HepG2 (cell line): ENCODE measurements around the gene MYL12B. TPM values are rescaled to one million over a fixed set of nuclear protein-coding genes. Genes with fewer than 3 reads are reported as not detected.

ENCODE experiments used
- BORCS8-MEF2B ChIP-seq: sonication (generic); formaldehyde crosslinking; IDR thresholded peaks from 2 replicates; pipeline ENCODE4 v1.8.0; 2022; ENCODE audit warnings: mild to moderate bottlenecking, missing genetic modification reagents
- FOXJ3 ChIP-seq: sonication (generic); formaldehyde crosslinking; IDR thresholded peaks from 2 replicates; pipeline ENCODE4 v1.4.0; 2020; ENCODE audit warnings: missing genetic modification reagents, mild to moderate bottlenecking, borderline replicate concordance
- HDAC2 ChIP-seq: sonication (generic); formaldehyde crosslinking; IDR thresholded peaks from 2 replicates; pipeline ENCODE4 v1.4.0; 2020; ENCODE audit warnings: missing genetic modification reagents
- KAT8 ChIP-seq: IDR thresholded peaks from 2 replicates; pipeline ENCODE4 v1.6.1; 2016; ENCODE audit warnings: missing genetic modification reagents, missing compliant biosample characterization
- MED1 ChIP-seq: sonication (generic); formaldehyde crosslinking; IDR thresholded peaks from 2 replicates; pipeline ENCODE4 v1.4.0; 2020; ENCODE audit warnings: missing genetic modification reagents
- MIER3 ChIP-seq: IDR thresholded peaks from 2 replicates; pipeline ENCODE4 v1.6.1; 2016; ENCODE audit warnings: missing compliant biosample characterization, borderline replicate concordance
- NCOA1 ChIP-seq: sonication (generic); formaldehyde crosslinking; IDR thresholded peaks from 2 replicates; pipeline ENCODE4 v1.9.0; 2021; ENCODE audit warnings: missing genetic modification reagents
- NCOA2 ChIP-seq: sonication (generic); formaldehyde crosslinking; IDR thresholded peaks from 2 replicates; pipeline ENCODE4 v1.8.0; 2022; ENCODE audit warnings: inconsistent platforms
- PCBP1 ChIP-seq: fragments of 200-400 bp; formaldehyde crosslinking; IDR thresholded peaks from 2 replicates; pipeline ENCODE4 v1.6.1; 2017; ENCODE audit warnings: mild to moderate bottlenecking, low read depth, low read length, borderline replicate concordance
- POGZ ChIP-seq: sonication (generic); formaldehyde crosslinking; IDR thresholded peaks from 2 replicates; pipeline ENCODE4 v1.4.0; 2020; ENCODE audit warnings: mild to moderate bottlenecking, missing genetic modification reagents
- SMARCE1 ChIP-seq: fragments of 450-650 bp; IDR thresholded peaks from 2 replicates; pipeline ENCODE4 v1.6.1; 2017; ENCODE audit warnings: borderline replicate concordance
- TFDP1 ChIP-seq: IDR thresholded peaks from 2 replicates; pipeline ENCODE4 v1.6.1; 2016; ENCODE audit warnings: missing compliant biosample characterization, missing genetic modification reagents, borderline replicate concordance
- TGIF2 ChIP-seq: IDR thresholded peaks from 2 replicates; pipeline ENCODE4 v1.6.1; 2016; ENCODE audit warnings: control low read depth, missing compliant biosample characterization
- ZGPAT ChIP-seq: IDR thresholded peaks from 2 replicates; pipeline ENCODE4 v1.6.1; 2016; ENCODE audit warnings: mild to moderate bottlenecking
- ZNF331 ChIP-seq: sonication (generic); formaldehyde crosslinking; IDR thresholded peaks from 2 replicates; pipeline ENCODE4 v1.4.0; 2020; ENCODE audit warnings: missing genetic modification reagents
- ZNF598 ChIP-seq: sonication (generic); formaldehyde crosslinking; IDR thresholded peaks from 2 replicates; pipeline ENCODE4 v1.5.1; 2020; ENCODE audit warnings: mild to moderate bottlenecking, missing genetic modification reagents, borderline replicate concordance
- ZNF788 ChIP-seq: sonication (generic); formaldehyde crosslinking; IDR thresholded peaks from 2 replicates; pipeline ENCODE4 v1.5.0; 2020; ENCODE audit warnings: mild to moderate bottlenecking, missing genetic modification reagents, borderline replicate concordance
- polyA plus RNA-seq, 8 experiments: library from polyadenylated mRNA; depleted of rRNA in 3 of 8; stranded (reverse) in 7 of 8; unstranded in 1 of 8; fragments of >200 nt; fragmentation: Illumina TruSeq in 4 of 8; extraction: Trizol in 4 of 8; gene quantifications; 2 replicates each; pipeline versions ENCODE4 v1.2.1 to v1.2.3, GENCODE V29; 2011 to 2016; ENCODE audit warnings: low read depth in 4 of 8, missing spikeins in 1 of 8, mixed read lengths in 1 of 8; ENCODE audit not compliant: insufficient read depth in 1 of 8
- total RNA-seq, 5 experiments: library from RNA; depleted of rRNA; stranded (reverse); fragments of >200 nt; fragmentation: Illumina TruSeq; extraction: Trizol; gene quantifications; 2 replicates each; pipeline ENCODE4 v1.2.3, GENCODE V29; 2016; ENCODE audit warnings: low read depth in 1 of 5
- TF ChIP-seq, protein P1 (sequence below): sonication (generic); formaldehyde crosslinking; IDR thresholded peaks from 2 replicates; pipeline ENCODE4 v1.4.0; 2020; ENCODE audit warnings: missing genetic modification reagents
- TF ChIP-seq, protein P2 (sequence below): sonication (generic); formaldehyde crosslinking; IDR thresholded peaks from 2 replicates; pipeline ENCODE4 v1.4.0; 2020; ENCODE audit warnings: missing genetic modification reagents

Gene MYL12B
- total and polyA plus RNA-seq, 2 of the 13 experiments (the other 11 are each of a cell fraction or from before 2014, with no cell fraction given), result 265 to 340 TPM

- peak; percentile 82; the same call in 1 of the 2 replicates for TF ChIP-seq ZNF598 (CRISPR knock-in tag)
- 0 out of 2 replicates have a peak, but pooled peaks have one; percentile 63 for TF ChIP-seq FOXJ3
- TF ChIP-seq TGIF2 (CRISPR knock-in tag), result peak; percentile 64; the same call in 1 of the 2 replicates
- peak; percentile 64; the same call in 1 of the 2 replicates for TF ChIP-seq NCOA1 (CRISPR knock-in tag)
- TF ChIP-seq, protein P1, sequence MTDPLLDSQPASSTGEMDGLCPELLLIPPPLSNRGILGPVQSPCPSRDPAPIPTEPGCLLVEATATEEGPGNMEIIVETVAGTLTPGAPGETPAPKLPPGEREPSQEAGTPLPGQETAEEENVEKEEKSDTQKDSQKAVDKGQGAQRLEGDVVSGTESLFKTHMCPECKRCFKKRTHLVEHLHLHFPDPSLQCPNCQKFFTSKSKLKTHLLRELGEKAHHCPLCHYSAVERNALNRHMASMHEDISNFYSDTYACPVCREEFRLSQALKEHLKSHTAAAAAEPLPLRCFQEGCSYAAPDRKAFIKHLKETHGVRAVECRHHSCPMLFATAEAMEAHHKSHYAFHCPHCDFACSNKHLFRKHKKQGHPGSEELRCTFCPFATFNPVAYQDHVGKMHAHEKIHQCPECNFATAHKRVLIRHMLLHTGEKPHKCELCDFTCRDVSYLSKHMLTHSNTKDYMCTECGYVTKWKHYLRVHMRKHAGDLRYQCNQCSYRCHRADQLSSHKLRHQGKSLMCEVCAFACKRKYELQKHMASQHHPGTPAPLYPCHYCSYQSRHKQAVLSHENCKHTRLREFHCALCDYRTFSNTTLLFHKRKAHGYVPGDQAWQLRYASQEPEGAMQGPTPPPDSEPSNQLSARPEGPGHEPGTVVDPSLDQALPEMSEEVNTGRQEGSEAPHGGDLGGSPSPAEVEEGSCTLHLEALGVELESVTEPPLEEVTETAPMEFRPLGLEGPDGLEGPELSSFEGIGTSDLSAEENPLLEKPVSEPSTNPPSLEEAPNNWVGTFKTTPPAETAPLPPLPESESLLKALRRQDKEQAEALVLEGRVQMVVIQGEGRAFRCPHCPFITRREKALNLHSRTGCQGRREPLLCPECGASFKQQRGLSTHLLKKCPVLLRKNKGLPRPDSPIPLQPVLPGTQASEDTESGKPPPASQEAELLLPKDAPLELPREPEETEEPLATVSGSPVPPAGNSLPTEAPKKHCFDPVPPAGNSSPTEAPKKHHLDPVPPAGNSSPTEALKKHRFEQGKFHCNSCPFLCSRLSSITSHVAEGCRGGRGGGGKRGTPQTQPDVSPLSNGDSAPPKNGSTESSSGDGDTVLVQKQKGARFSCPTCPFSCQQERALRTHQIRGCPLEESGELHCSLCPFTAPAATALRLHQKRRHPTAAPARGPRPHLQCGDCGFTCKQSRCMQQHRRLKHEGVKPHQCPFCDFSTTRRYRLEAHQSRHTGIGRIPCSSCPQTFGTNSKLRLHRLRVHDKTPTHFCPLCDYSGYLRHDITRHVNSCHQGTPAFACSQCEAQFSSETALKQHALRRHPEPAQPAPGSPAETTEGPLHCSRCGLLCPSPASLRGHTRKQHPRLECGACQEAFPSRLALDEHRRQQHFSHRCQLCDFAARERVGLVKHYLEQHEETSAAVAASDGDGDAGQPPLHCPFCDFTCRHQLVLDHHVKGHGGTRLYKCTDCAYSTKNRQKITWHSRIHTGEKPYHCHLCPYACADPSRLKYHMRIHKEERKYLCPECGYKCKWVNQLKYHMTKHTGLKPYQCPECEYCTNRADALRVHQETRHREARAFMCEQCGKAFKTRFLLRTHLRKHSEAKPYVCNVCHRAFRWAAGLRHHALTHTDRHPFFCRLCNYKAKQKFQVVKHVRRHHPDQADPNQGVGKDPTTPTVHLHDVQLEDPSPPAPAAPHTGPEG (CRISPR knock-in tag), result 0 out of 2 replicates have a peak, but pooled peaks have one; percentile 16
- peak; percentile 81 for TF ChIP-seq MED1 (CRISPR knock-in tag)
- 0 out of 2 replicates have a peak, but pooled peaks have one; percentile 21 for TF ChIP-seq NCOA2 (CRISPR knock-in tag)
- TF ChIP-seq ZNF788 (CRISPR knock-in tag), result peak; percentile 65; the same call in 1 of the 2 replicates
- peak; percentile 31; the same call in 1 of the 2 replicates for TF ChIP-seq ZNF331 (CRISPR knock-in tag)
- peak; percentile 61; the same call in 1 of the 2 replicates for TF ChIP-seq POGZ (CRISPR knock-in tag)
- TF ChIP-seq SMARCE1, result no peak
- TF ChIP-seq HDAC2 (CRISPR knock-in tag), result peak; percentile 70; the same call in 1 of the 2 replicates
- peak; percentile 80 for TF ChIP-seq BORCS8-MEF2B (CRISPR knock-in tag)
- TF ChIP-seq MIER3 (CRISPR knock-in tag), result peak; percentile 66; the same call in 1 of the 2 replicates
- TF ChIP-seq PCBP1, result no peak
- TF ChIP-seq, protein P2, sequence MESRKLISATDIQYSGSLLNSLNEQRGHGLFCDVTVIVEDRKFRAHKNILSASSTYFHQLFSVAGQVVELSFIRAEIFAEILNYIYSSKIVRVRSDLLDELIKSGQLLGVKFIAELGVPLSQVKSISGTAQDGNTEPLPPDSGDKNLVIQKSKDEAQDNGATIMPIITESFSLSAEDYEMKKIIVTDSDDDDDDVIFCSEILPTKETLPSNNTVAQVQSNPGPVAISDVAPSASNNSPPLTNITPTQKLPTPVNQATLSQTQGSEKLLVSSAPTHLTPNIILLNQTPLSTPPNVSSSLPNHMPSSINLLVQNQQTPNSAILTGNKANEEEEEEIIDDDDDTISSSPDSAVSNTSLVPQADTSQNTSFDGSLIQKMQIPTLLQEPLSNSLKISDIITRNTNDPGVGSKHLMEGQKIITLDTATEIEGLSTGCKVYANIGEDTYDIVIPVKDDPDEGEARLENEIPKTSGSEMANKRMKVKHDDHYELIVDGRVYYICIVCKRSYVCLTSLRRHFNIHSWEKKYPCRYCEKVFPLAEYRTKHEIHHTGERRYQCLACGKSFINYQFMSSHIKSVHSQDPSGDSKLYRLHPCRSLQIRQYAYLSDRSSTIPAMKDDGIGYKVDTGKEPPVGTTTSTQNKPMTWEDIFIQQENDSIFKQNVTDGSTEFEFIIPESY (CRISPR knock-in tag), result 0 out of 2 replicates have a peak, but pooled peaks have one; percentile 46
- TF ChIP-seq TFDP1, result 0 out of 2 replicates have a peak, but pooled peaks have one; percentile 10
- peak; percentile 41; the same call in 1 of the 2 replicates for TF ChIP-seq KAT8
- TF ChIP-seq ZGPAT, result peak; percentile 70; the same call in 1 of the 2 replicates
These were observed 15.9 kb upstream of the MYL12B start (continued) for GRCh38 chr18:3245853-3246634.
